GM19395 (cell line): ENCODE results near the gene C2orf92.
"Not testable (repeated sequence)": the region's sequence is repeated elsewhere in the genome, so short reads cannot be mapped to it uniquely, and the experiment has no call there.

ENCODE experiments used
- ATAC-seq: cut with Tn5 transposase; IDR thresholded peaks from one replicate; pipeline ENCODE4 v1.9.1; 2021; ENCODE audit warnings: mild to moderate bottlenecking, moderate library complexity; ENCODE audit not compliant: unreplicated experiment

C2orf92 gene

GRCh38 chr2:97659256-97660043, 10.1 kb upstream of the C2orf92 start:
- ATAC-seq = no peak

- ATAC-seq = no peak
These were observed 9.3 kb upstream of the C2orf92 start for GRCh38 chr2:97660044-97660774.

- ATAC-seq = no peak
These were observed 8.6 kb upstream of the C2orf92 start for GRCh38 chr2:97660775-97661389.

GRCh38 chr2:97661927-97662326, 7.6 kb upstream of the C2orf92 start:
- ATAC-seq = no peak

- no peak for ATAC-seq
These were observed 7.1 kb upstream of the C2orf92 start for GRCh38 chr2:97662386-97662894.

GRCh38 chr2:97662895-97663625, 6.5 kb upstream of the C2orf92 start:
- peak; percentile 45 for ATAC-seq

- ATAC-seq = peak; percentile 36
These were observed 5.9 kb upstream of the C2orf92 start for GRCh38 chr2:97663626-97663961.

- ATAC-seq = peak; percentile 84
These were observed 5.4 kb upstream of the C2orf92 start, which contains the start of gene ACTR1B for GRCh38 chr2:97663962-97664635. Gene ACTR1B (minus strand): TSS chr2:97664044. CDS start chr2:97663890, 154 bp downstream.

GRCh38 chr2:97664636-97664970, 4.9 kb upstream of the C2orf92 start:
- ATAC-seq = no peak

GRCh38 chr2:97670471-97670870, 958 bp downstream of the C2orf92 start:
- no peak for ATAC-seq

- ATAC-seq = no peak
These were observed 2.0 kb downstream of the C2orf92 start for GRCh38 chr2:97671526-97671925.

GRCh38 chr2:97672606-97673140, 3.2 kb downstream of the C2orf92 start:
- not testable (repeated sequence) for ATAC-seq

GRCh38 chr2:97673182-97673914, 3.8 kb downstream of the C2orf92 start:
- ATAC-seq = no peak

GRCh38 chr2:97673915-97674283, 4.4 kb downstream of the C2orf92 start:
- no peak for ATAC-seq

GRCh38 chr2:97675430-97676113, 6.1 kb downstream of the C2orf92 start:
- no peak for ATAC-seq

- no peak for ATAC-seq
These were observed 7.1 kb downstream of the C2orf92 start for GRCh38 chr2:97676620-97677019.

GRCh38 chr2:97677480-97677879, 8.0 kb downstream of the C2orf92 start:
- no peak for ATAC-seq

GRCh38 chr2:97678298-97678697, 8.8 kb downstream of the C2orf92 start:
- ATAC-seq = no peak

- ATAC-seq = not testable (repeated sequence)
These were observed 17.7 kb downstream of the C2orf92 start for GRCh38 chr2:97687235-97687634.
